NCI-H748 treated with DMSO at 0.1 percent for 48 hours (cell line): ENCODE results near the gene GMDS.

Experiments used
- DNase-seq: peaks from one replicate; lab custom pipeline; 2025; lab: John Stamatoyannopoulos, UW

GMDS gene

DNA sequence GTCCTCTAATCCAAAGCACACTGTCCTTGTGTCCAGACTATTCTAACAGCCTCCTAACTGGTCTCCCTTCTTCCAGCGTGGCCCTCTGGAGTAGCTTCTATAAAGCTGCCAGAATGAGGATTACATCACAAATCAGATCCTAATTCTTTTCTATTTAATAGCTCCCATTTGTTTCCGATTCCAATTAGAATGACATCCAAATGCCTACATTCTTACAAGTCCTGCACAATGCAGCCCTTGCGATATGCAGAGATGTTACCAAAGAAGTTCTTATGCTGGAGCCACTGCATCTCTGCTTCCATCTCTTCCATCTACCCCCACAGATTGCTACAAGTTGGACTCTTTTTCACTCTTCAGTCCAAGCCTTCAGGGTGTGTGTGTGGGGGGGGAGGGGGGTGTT lies 40.0 kb downstream of the GMDS start:
- DNase-seq, result no peak

DNA sequence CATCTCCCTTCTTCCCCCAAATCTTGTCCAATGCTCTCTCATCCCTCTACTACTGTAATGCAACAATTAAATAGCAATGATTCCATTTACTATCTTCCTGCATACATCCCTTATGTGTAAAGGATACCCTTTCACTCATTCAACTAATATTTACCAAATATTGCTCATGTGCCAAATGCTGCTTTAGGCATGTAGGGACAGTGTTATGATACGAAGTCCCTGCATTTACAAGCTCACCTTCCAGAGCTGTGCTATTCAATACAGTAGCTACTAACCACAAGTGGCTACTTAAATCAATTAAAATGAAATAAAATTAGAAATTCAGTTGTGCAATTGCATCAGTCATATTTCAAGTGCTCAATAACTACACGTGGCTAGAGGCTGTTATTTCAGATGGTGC lies 41.1 kb downstream of the GMDS start:
- DNase-seq, result no peak

GRCh38 chr6:2203264-2203663 lies 42.1 kb downstream of the GMDS start:
- no peak for DNase-seq

- no peak for DNase-seq
These were observed 47.4 kb downstream of the GMDS start for GRCh38 chr6:2197984-2198383.

DNA sequence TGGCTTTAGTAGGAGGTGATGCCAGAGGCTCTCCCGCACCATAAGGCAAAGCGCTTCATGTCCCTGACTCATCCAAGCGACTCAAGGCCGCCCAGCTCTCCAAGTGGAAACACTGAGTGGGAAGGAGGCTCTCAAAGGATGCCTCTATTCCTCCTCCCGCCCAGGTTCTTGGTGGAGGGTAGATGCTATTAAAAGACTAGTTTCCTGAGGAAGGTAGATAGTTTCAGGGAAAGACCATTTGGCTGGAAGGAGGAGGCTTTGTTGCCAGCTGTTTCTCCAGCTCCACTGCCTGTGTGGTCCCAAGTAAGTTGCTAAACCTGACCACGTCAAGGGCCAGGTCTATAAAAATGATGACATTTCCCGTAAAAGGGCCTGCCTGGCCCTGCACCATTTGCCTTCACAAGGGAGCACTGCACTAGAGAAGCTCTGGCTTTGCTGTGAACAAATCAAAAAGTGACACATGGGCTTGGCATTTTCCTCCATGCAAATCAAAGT lies 48.2 kb downstream of the GMDS start:
- DNase-seq, result no peak

DNA sequence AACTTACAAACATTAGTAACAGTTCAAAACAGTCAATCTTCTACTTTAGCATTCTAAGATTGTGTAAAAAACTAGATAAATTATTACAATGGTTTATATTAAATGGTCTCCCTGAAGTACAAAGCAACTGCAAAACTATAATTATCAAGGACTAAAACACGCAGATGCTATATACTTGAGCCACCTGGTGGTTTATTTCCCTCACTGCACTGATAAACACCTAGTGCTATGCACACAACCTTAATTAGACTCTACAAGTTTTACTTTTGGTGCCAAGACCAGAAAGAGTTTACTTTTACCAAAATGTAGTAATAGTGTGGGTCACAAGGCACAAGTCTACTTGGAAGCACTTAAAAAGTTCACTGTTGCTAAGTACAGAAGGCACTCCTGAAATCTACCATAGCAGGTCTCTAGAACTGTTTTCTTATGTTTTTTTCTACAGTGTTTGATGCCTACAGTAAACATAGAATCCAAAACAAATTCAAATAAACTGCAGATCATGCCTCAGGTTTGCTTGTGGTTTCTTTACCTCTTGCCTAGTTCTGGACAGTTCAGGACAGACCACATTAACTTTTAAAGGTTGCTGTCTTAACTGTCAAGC lies 49.2 kb downstream of the GMDS start:
- DNase-seq, result peak; percentile 57

DNA sequence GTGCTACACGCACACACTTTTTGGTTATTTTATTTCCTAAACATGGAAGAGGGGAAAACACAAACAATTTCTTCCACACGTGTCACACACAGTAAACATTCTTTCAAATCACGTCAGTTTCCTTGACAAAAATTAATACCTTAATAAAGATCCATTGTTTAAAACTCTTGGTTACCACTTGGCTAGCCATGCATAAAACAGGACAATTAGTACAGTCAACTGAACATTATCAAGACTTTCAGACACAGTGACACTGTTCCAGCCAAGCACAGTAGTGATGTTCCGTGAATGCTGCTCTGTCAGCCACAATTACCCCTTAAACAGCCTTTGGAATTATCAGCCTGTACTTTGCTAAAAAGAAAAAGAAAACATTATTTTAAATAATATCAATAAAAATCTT lies 50.8 kb downstream of the GMDS start:
- DNase-seq, result no peak

GRCh38 chr6:2193931-2194330 lies 51.5 kb downstream of the GMDS start:
- DNase-seq, result no peak

DNA sequence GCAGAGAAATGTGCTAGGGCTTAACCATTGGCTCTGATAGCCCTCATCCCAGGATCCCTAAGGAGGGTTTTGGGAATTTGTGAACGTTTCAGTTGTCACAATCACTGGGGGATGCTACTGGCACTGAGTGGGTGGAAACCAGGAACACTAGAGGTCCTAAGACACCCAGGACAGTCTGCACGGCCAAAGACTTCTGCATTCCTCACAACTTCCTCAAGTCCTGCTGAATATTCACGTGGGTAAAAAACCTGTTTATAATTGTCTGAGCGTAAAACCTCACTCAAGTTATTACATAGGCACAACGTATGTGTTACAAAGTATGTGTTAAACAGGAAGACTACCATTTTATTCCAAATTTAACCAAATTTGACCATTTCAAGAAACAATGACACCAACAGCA lies 52.4 kb downstream of the GMDS start:
- no peak for DNase-seq

- DNase-seq, result no peak
These were observed 54.0 kb downstream of the GMDS start for GRCh38 chr6:2191390-2191740.

DNA sequence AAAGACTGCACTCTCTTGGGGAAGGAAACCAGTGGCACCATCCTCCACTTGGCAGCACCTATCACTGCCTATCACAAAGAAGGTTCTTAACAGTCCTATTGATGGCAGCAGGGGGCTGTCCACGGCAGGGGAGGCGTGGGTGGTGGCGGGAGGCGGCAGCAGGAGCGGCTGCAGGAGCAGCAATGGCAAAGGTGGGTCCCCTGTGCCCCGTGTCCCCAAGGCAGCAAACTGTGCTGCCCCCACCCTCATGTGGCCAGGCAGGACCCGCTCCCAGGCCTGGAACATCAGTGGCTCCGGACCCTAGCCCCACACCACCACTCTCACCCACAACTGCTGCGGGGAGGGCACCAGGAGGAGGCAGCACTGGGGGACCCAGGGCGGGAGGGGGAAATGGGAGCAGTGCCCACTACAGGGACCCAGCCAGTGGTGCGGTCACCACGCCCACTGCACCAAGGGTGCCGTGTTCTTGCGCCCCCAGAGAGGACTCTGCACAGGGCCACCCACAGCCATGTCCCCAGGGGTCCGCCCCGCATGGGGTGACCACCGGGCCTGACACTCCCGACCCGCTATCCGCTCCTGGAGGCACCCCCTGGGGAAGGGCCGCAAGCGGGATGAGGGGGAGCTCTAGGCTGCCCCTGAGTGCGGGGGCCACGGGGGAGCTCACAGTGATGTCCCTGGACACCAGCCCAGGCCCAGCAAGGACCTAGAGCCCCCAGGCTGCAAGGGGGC lies 54.6 kb downstream of the GMDS start:
- no peak for DNase-seq

- no peak for DNase-seq
These were observed 56.5 kb downstream of the GMDS start for GRCh38 chr6:2188856-2189384.

DNA sequence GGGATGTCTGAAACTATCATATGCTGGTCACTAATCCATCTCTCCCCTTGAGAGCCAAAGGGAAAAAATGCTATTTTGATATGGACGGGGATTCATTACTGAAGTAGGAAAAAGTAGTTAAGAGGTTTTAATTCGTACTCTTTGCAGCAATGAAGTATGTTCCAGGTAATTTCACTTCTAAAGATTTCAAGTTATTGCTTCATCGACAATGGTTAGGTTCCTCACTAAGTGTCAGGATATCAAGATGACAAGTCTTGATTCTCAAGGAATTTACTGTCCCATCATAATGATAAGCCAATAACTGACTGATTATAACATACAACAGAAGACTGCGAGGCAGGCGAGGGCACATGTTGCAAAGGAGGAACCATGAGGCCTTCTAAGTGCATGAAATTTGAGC lies 57.0 kb downstream of the GMDS start:
- DNase-seq, result no peak

DNA sequence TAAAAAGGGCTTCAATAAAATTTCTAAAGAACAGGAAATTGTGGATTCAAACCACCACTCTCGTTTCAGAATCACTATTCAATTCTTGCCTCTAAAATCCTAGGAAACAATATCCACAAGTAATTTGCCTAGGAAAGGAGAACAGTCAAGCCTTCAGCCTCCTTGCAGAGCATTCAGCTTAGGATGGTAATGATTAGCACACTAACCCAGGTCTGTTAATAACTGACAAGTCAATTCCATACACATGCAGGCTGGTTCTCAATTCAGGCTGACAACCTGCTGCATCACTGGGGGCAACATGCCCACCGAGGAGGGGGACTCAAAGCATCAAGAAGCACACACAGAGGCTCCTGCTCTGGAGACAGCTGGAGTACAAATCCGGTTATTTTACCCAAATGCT lies 57.6 kb downstream of the GMDS start:
- no peak for DNase-seq

DNA sequence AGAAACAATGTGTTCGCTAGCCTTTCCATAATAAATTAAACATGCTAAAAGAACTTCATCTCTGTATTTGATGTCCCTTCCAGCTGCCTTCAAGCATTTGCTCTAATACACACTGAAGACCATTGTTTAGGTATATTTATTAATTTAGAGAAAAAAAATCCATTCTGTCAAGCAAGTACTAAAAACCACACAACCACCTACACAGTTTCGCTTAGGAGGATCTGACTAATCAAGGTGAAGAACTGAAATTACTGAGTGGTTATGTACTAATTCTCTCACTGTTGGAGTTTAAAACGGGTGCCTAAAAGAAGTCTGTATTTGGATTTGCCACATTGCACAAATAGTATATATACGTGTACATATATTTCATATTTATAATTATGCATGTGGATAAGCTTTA lies 58.9 kb downstream of the GMDS start:
- DNase-seq, result no peak

- DNase-seq, result no peak
These were observed 59.9 kb downstream of the GMDS start for GRCh38 chr6:2185466-2185865.

GRCh38 chr6:2184700-2185455 lies 60.5 kb downstream of the GMDS start:
- no peak for DNase-seq

DNA sequence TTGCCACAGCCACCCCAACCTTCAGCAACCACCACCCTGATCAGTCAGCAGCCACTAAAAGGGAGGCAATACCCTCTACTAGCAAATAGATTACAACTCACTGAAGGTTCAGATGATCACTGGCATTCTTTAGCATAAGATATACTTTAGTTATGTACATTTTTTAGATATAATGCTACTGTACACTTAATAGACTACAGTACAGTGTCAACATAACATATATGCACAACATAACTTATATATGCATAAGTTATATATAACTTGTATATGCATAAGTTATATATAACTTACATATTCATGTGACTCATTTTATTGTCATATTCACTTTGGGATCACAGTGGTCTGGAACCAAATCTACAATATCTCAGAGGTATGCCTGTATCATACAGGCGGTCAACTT lies 61.7 kb downstream of the GMDS start:
- no peak for DNase-seq

GRCh38 chr6:2183246-2183645 lies 62.2 kb downstream of the GMDS start:
- DNase-seq, result no peak

DNA sequence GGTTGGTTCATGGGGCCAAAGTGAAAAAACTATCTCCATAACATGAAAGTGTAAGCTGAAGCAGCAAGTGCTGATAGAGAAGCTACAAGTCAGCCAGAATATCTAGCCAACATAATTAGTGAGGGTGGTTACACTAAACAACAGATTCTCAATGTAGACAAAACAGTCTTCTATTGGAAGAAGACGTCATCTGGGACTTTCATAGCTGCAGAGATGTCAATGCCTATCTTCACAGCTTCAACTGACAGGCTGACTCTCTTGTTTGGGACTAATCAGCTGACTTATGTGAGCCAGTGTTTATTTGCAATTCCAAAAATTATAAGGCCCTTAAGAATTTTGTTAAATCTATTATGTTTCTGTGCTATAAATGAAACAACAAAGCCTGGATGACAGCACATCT lies 63.2 kb downstream of the GMDS start:
- DNase-seq, result no peak

DNA sequence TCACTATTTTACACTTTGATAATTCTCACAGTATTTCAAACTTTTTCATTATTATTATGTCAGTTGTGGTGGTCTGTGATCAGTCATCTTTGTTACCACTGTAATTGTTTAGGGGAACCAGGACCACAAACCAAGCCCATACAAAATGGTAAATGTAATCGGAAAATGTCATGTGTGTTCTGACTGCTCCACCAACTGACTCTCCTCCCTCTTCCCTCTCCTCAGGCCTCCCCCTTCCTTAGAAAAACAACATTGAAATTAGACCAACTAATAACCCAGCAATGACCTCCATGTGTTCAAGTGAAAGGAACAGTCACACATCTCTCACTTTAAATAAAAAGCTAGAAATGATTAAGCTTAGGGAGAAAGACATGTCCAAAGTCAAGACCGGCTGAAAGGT lies 63.8 kb downstream of the GMDS start:
- no peak for DNase-seq

- no peak for DNase-seq
These were observed 65.5 kb downstream of the GMDS start for GRCh38 chr6:2179950-2180349.

DNA sequence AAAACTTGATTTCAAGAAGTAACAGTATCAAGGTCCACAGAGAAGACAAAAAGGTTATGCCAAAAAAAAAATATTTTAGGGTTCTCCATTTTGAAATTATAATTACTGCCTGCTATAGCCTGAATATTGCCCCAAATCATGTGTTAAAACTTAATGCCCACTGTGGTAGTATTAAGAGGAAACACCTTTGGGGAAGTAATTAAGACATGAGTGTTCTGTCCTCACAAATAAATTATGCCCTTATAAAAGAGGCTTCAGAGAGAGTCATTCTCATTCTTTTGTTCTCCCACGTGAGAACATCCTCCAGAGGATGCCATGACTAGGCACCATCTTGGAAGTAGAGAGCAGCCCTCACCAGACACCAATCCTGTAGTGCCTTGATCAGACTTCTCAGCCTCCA lies 66.2 kb downstream of the GMDS start:
- DNase-seq, result no peak
